ENCODE measurements around the gene ASB10. TPM values are rescaled to one million over a fixed set of nuclear protein-coding genes. Genes with fewer than 3 reads are reported as not detected.

The ASB10 gene
- total and polyA plus RNA-seq, 4 donors: not detected

GRCh38 chr7:151215396-151215795, 28.3 kb upstream of the ASB10 start:
- no peak for DNase-seq (ENCODE audit: low spot score)
- Histone ChIP-seq H3K36me3 (ENCODE audit: control insufficient read depth in 4 of 4, insufficient read depth in 3 of 4, low read depth in 1 of 4, low read length in 3 of 4) (peaks cover 35 to 70% (median 42%) of the 10 kb centered on the region in 4 donors), H3K9me3 (ENCODE audit: control insufficient read depth in 4 of 4, low read length in 3 of 4) (no peaks in the 10 kb centered on the region), H3K27ac (ENCODE audit: low read depth in 1 of 2, low read length in 2 of 2) (no peak overlapping the region), H3K4me3 (ENCODE audit: low read depth in 1 of 3, low read length in 3 of 3) (no peak overlapping the region), H3K4me1 (ENCODE audit: control insufficient read depth in 4 of 4, insufficient read depth in 4 of 4, low read length in 3 of 4) (no peaks in the 10 kb centered on the region), H3K9ac (ENCODE audit: low read depth in 1 of 2, low read length in 2 of 2) (no peak overlapping the region), H3K27me3 (ENCODE audit: control insufficient read depth in 4 of 4, insufficient read depth in 4 of 4, low read length in 3 of 4) (no peaks in the 10 kb centered on the region)
- TF ChIP-seq HNF4A (conservative IDR thresholded peaks at IDR 0.05) (no peak), EGR1 (IDR thresholded peaks at IDR 0.05; ENCODE audit: low read depth in 2 of 2) (no peak), TAF1 (conservative IDR thresholded peaks at IDR 0.05) (no peak), GABPA (IDR thresholded peaks at IDR 0.05 in 1 of 2, conservative IDR thresholded peaks at IDR 0.05 in 1 of 2) (no peak), ATF3 (IDR thresholded peaks at IDR 0.05) (no peak), MAX (IDR thresholded peaks at IDR 0.05) (no peak), NR2F2 (IDR thresholded peaks at IDR 0.05) (no peak), CTCF (IDR thresholded peaks at IDR 0.05; ENCODE audit: low read depth, low read length, missing input control) (no peak), RXRA (IDR thresholded peaks at IDR 0.05) (no peak), REST (IDR thresholded peaks at IDR 0.05) (no peak), FOXA2 (IDR thresholded peaks at IDR 0.05) (no peak), ZBTB33 (IDR thresholded peaks at IDR 0.05) (no peak), JUND (IDR thresholded peaks at IDR 0.05) (no peak), FOXA1 (IDR thresholded peaks at IDR 0.05) (no peak), SP1 (IDR thresholded peaks at IDR 0.05) (no peak)
- 95% methylated on average over 5 of the region's 5 CpGs for WGBS

GRCh38 chr7:151213826-151214225, 26.8 kb upstream of the ASB10 start:
- H3K36me3 ChIP-seq (ENCODE audit: control insufficient read depth in 4 of 4, insufficient read depth in 3 of 4, low read depth in 1 of 4, low read length in 3 of 4): peaks cover 31 to 61% (median 39%) of the 10 kb centered on the region in 4 donors
- H3K9ac ChIP-seq (ENCODE audit: low read depth in 1 of 2, low read length in 2 of 2): no peak overlapping the region
- TF ChIP-seq ZBTB33 (IDR thresholded peaks at IDR 0.05) (no peak), HNF4G (IDR thresholded peaks at IDR 0.05) (no peak), CTCF (IDR thresholded peaks at IDR 0.05; ENCODE audit: low read depth, low read length, missing input control) (no peak), YY1 (IDR thresholded peaks at IDR 0.05) (no peak)
- no peaks in the 10 kb centered on the region for H3K27me3 ChIP-seq (ENCODE audit: control insufficient read depth in 4 of 4, insufficient read depth in 4 of 4, low read length in 3 of 4)
- WGBS: 88% methylated on average over 3 of the region's 3 CpGs
- no peak overlapping the region for H3K27ac ChIP-seq (ENCODE audit: low read depth in 1 of 2, low read length in 2 of 2)
- no peaks in the 10 kb centered on the region for H3K4me1 ChIP-seq (ENCODE audit: control insufficient read depth in 4 of 4, insufficient read depth in 4 of 4, low read length in 3 of 4)
- DNase-seq (ENCODE audit: low spot score): no peak
- no peaks in the 10 kb centered on the region for H3K9me3 ChIP-seq (ENCODE audit: control insufficient read depth in 4 of 4, low read length in 3 of 4)
- H3K4me3 ChIP-seq (ENCODE audit: low read depth in 1 of 3, low read length in 3 of 3): no peak overlapping the region

All from liver (tissue), 9 donors.